Stomach (tissue), 4 donors: ENCODE measurements around the gene KIF18B.

Experiments
- CTCF ChIP-seq, 7 experiments: fragments of 450-650 bp in 4 of 7; fragments of 200-600 bp in 3 of 7; sonication (generic) in 3 of 7; IDR thresholded peaks; one replicate each; pipeline ENCODE4 v1.5.1; 2016 to 2019; ENCODE audit warnings: antibody characterized with exemption in 7 of 7, control low read depth in 2 of 7, mild to moderate bottlenecking in 1 of 7
- POLR2A ChIP-seq, 4 donors: fragments of 450-650 bp; IDR thresholded peaks; one replicate each; pipeline ENCODE4 v1.6.1; 2016; ENCODE audit warnings: antibody characterized with exemption in 4 of 4, control low read depth in 2 of 4, mild to moderate bottlenecking in 1 of 4, moderate library complexity in 1 of 4
- POLR2AphosphoS5 ChIP-seq, 3 donors: sonication (generic); formaldehyde crosslinking; IDR thresholded peaks; one replicate each; pipeline ENCODE4 v1.6.1; 2016; ENCODE audit warnings: antibody characterized with exemption in 3 of 3

DNA sequence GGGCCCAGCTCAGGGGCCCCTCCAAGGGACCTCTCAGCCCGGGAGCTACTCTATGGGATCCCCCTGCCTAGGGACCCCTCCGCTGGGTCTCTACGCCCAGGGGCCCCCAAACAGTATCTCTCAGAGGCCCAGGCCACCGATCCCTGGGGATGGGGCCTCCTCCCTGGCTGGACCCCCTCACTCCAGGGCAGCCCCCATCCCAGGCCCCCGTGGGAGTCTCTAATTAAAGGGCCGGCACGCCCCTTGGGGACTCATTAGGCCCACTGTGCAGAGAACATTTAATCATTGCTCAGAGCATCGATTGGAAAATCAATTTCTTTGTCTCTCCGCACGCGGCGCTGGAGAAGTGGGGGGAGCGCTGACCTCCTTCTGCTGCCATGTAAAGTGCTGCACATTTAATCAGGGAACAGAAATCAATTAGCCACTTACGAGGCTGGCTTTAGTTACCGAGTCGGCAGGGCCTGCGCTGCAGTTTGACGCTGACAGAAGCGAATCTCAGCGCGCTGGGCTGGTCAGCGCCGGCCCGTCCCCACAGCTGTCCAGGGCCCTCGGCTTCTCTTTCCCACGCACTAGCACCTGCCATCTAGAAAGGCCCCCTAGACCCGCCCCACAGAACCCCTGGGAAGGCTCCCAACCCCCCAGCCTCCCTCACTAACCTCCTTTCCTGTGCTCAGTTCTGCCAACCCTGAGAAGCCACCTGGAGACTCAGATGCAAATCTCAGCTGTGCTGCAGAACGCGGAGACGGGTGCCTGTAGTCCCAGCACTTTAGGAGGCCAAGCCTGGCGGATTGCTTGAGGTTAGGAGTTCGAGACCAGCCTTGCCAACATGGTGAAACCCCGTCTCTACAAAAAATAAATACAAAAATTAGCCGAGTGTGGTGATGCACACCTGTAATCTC lies 40.7 kb upstream of the KIF18B start:
- no peak for TF ChIP-seq CTCF (IDR thresholded peaks at IDR 0.05)
- no peak for TF ChIP-seq POLR2AphosphoS5 (IDR thresholded peaks at IDR 0.05)
- TF ChIP-seq POLR2A (IDR thresholded peaks at IDR 0.05) = no peak
